Endothelial cell of umbilical vein (primary cell): Measurements from ENCODE around the gene TARM1. TPM values are rescaled to one million over a fixed set of nuclear protein-coding genes. Genes with fewer than 3 reads are reported as not detected.

Experiments
- Bru-seq: library from RNA; stranded (reverse); fragments of 400-500 nt; gene quantifications from one replicate; lab custom pipeline; 2021; lab: Mats Ljungman, UMichigan
- BruChase-seq, 2 experiments: library from RNA; stranded (reverse); fragments of 400-500 nt; gene quantifications; one replicate each; lab custom pipeline; 2021; lab: Mats Ljungman, UMichigan
- BruUV-seq: library from RNA; stranded (reverse); fragments of 400-500 nt; replicated peaks from 2 replicates; lab custom pipeline; 2021; lab: Mats Ljungman, UMichigan
- CTCF ChIA-PET: fragments of 300-600, 350-600 bp; sonication (Branson Sonifier 250); formaldehyde crosslinking; loops from one replicate; lab custom pipeline; 2021; ENCODE audit warnings: antibody characterized with exemption, inconsistent platforms; lab: Charles Lee
- POLR2A ChIA-PET: fragments of 300-600, 350-600 bp; sonication (Branson Sonifier 250); formaldehyde crosslinking; loops from one replicate; lab custom pipeline; 2021; ENCODE audit warnings: antibody characterized with exemption, inconsistent platforms; lab: Charles Lee
- DNase-seq: peaks from one replicate; pipeline ENCODE4 v3.0.0-alpha.2; 2011; ENCODE audit warnings: low read depth, low spot score
- FAIRE-seq: peaks from 2 replicates; lab custom pipeline; 2011; peaks lifted over from hg19 to GRCh38; lab: Jason Lieb, UNC
- H2AFZ ChIP-seq: 2 replicates; pipeline ENCODE4 v1.6.0; 2012; ENCODE audit warnings: low read depth, low read length, control low read depth, inconsistent platforms
- H3K27ac ChIP-seq: 2 replicates; pipeline ENCODE4 v1.5.1; 2011; ENCODE audit warnings: low read depth, mild to moderate bottlenecking, control low read depth, low read length, moderate library complexity; ENCODE audit not compliant: insufficient read depth
- H3K27me3 ChIP-seq, 2 experiments: 2 replicates each; pipeline versions ENCODE4 v1.6.0 to v1.6.1; 2011; ENCODE audit warnings: low read length in 2 of 2, mixed read lengths in 1 of 2; ENCODE audit not compliant: control insufficient read depth in 2 of 2, insufficient read depth in 2 of 2
- H3K36me3 ChIP-seq, 2 experiments: 2 replicates in 1 of 2; 3 replicates in 1 of 2; pipeline ENCODE4 v1.5.1; 2011; ENCODE audit warnings: low read length in 2 of 2, mild to moderate bottlenecking in 1 of 2, moderate library complexity in 1 of 2; ENCODE audit not compliant: control insufficient read depth in 2 of 2, insufficient read depth in 2 of 2; ENCODE audit errors: extremely low read depth in 1 of 2
- H3K4me1 ChIP-seq: 3 replicates; pipeline ENCODE4 v1.5.1; 2011; ENCODE audit warnings: mild to moderate bottlenecking, low read length; ENCODE audit not compliant: control insufficient read depth, insufficient read depth; ENCODE audit errors: extremely low read depth
- H3K4me2 ChIP-seq: 2 replicates; pipeline ENCODE4 v1.6.1; 2011; ENCODE audit warnings: low read length, control low read depth, mixed read lengths; ENCODE audit not compliant: insufficient read depth
- H3K4me3 ChIP-seq, 3 experiments: fragments of 200-600 bp in 1 of 3; sonication (generic), shearing (Covaris generic) in 1 of 3; replicated peaks in 1 of 3; 2 replicates each; pipeline ENCODE4 v1.5.1; 2011 to 2016; ENCODE audit warnings: control low read depth in 3 of 3, low read length in 3 of 3, mild to moderate bottlenecking in 2 of 3, inconsistent platforms in 1 of 3, low read depth in 1 of 3, moderate library complexity in 1 of 3; ENCODE audit not compliant: insufficient read depth in 1 of 3
- H3K79me2 ChIP-seq: 2 replicates; pipeline ENCODE4 v1.6.0; 2012; ENCODE audit warnings: low read length, inconsistent platforms; ENCODE audit not compliant: control insufficient read depth, insufficient read depth
- H3K9ac ChIP-seq: replicated peaks from 2 replicates; pipeline ENCODE3; 2011; ENCODE audit warnings: low read length, control low read depth; ENCODE audit not compliant: insufficient read depth; ENCODE audit errors: extremely low read depth
- H3K9me1 ChIP-seq: replicated peaks from 3 replicates; pipeline ENCODE4 v1.6.0; 2011; ENCODE audit warnings: mild to moderate bottlenecking, low read length; ENCODE audit not compliant: control insufficient read depth, insufficient read depth; ENCODE audit errors: extremely low read depth
- H3K9me3 ChIP-seq: replicated peaks from 2 replicates; pipeline ENCODE4 v1.5.1; 2012; ENCODE audit warnings: low read length, inconsistent platforms; ENCODE audit not compliant: control insufficient read depth, insufficient read depth
- H4K20me1 ChIP-seq: replicated peaks from 2 replicates; pipeline ENCODE3; 2011; ENCODE audit warnings: mild to moderate bottlenecking, low read length; ENCODE audit not compliant: control insufficient read depth, insufficient read depth; ENCODE audit errors: extremely low read depth
- EZH2 ChIP-seq: IDR thresholded peaks from 2 replicates; pipeline ENCODE4 v1.6.1; 2012; ENCODE audit warnings: borderline replicate concordance, low read depth, mild to moderate bottlenecking, moderate library complexity, low read length, inconsistent platforms; ENCODE audit not compliant: severe bottlenecking
- FOS ChIP-seq: IDR thresholded peaks from 2 replicates; pipeline ENCODE4 v1.6.1; 2011; ENCODE audit warnings: mild to moderate bottlenecking, low read length, moderate library complexity, borderline replicate concordance; ENCODE audit not compliant: insufficient read depth
- GATA2 ChIP-seq: IDR thresholded peaks from 2 replicates; pipeline ENCODE4 v1.7.0; 2011; ENCODE audit warnings: low read depth, mild to moderate bottlenecking, moderate library complexity, mixed read lengths, low read length; ENCODE audit not compliant: insufficient read length, insufficient read depth
- JUN ChIP-seq: IDR thresholded peaks from 2 replicates; pipeline ENCODE4 v1.6.1; 2011; ENCODE audit warnings: borderline replicate concordance, low read depth; ENCODE audit not compliant: insufficient read length, insufficient read depth
- MAX ChIP-seq: IDR thresholded peaks from 2 replicates; pipeline ENCODE4 v1.6.1; 2011; ENCODE audit not compliant: insufficient read depth, insufficient read length
- MYC ChIP-seq: IDR thresholded peaks from one replicate; pipeline ENCODE4 v1.6.1; 2011; ENCODE audit warnings: mild to moderate bottlenecking, low read depth, low read length
- POLR2A ChIP-seq: IDR thresholded peaks from 2 replicates; pipeline ENCODE4 v1.6.1; 2012; ENCODE audit warnings: low read depth, mild to moderate bottlenecking, control low read depth, low read length
- POLR2AphosphoS5 ChIP-seq: IDR thresholded peaks from 2 replicates; pipeline ENCODE4 v1.6.1; 2012; ENCODE audit warnings: low read depth, mild to moderate bottlenecking, control low read depth, low read length, moderate library complexity; ENCODE audit not compliant: insufficient read depth
- dilution Hi-C: fragments of 300-500 bp; cut with MboI; formaldehyde crosslinking; loops from one replicate; pipeline ENCODE4 v1.15.0; 2019; ENCODE audit warnings: low sequenced_read_pairs; ENCODE audit not compliant: extremely low pct_ligation_motif_present
- intact Hi-C: fragments of 100-400 bp; cut with micrococcal nuclease; formaldehyde crosslinking; loops from one replicate; pipeline ENCODE4 v1.10.0; 2022
- long read RNA-seq: library from polyadenylated mRNA; stranded (forward); transcript quantifications from one replicate; pipeline ENCODE4 v2.0.0, GENCODE V29; 2021
- polyA minus RNA-seq, 3 experiments: library from RNA; depleted of rRNA, polyadenylated mRNA; stranded (reverse); fragments of >200 nt; gene quantifications; 1 replicate in 1 of 3; 2 replicates in 2 of 3; pipeline ENCODE4 v1.2.3, GENCODE V29; 2011
- polyA plus RNA-seq, 4 experiments: library from polyadenylated mRNA; depleted of rRNA in 3 of 4; stranded (reverse) in 3 of 4; unstranded in 1 of 4; fragments of >200 nt; gene quantifications; 2 replicates each; pipeline versions ENCODE4 v1.2.1 to v1.2.3, GENCODE V29; 2011 to 2012; ENCODE audit warnings: missing spikeins in 1 of 4
- total RNA-seq: library from RNA; stranded (reverse); gene quantifications from 2 replicates; pipeline ENCODE4 v1.2.3, GENCODE V29; 2021
- TF ChIP-seq, protein P1 (sequence below), 2 donors: IDR thresholded peaks; 1 replicate in 1 of 2; 2 replicates in 1 of 2; pipeline ENCODE4 v1.5.1; 2011; ENCODE audit warnings: low read length in 2 of 2, mild to moderate bottlenecking in 2 of 2, moderate library complexity in 2 of 2, control low read depth in 1 of 2, inconsistent platforms in 1 of 2, low read depth in 1 of 2; ENCODE audit not compliant: insufficient read depth in 1 of 2; ENCODE audit errors: extremely low read depth in 1 of 2

TARM1 gene
- total RNA-seq (not detected in 2 replicates), polyA plus RNA-seq (not detected in 2 replicates), polyA minus RNA-seq (not detected in 2 replicates), Bru-seq, nascent RNA (not detected), BruChase-seq, experiment 1, labeled RNA remaining after a 6-hour chase (percentile 7 among the genes with signal in this experiment), BruChase-seq, experiment 2, labeled RNA remaining after a 2-hour chase (not detected)
- not detected in 2 replicates for polyA plus RNA-seq (2011; cell fraction: cytosol; rRNA removed)
- polyA plus RNA-seq (2011; cell fraction: nucleus; rRNA removed): not detected in 2 replicates
- polyA plus RNA-seq (2012): not detected in 2 replicates
- polyA minus RNA-seq (2011; cell fraction: cytosol; rRNA and poly(A)+ RNA removed): not detected
- not detected in 2 replicates for polyA minus RNA-seq (2011; cell fraction: nucleus; rRNA and poly(A)+ RNA removed)
- long read RNA-seq: 0 reads

DNA sequence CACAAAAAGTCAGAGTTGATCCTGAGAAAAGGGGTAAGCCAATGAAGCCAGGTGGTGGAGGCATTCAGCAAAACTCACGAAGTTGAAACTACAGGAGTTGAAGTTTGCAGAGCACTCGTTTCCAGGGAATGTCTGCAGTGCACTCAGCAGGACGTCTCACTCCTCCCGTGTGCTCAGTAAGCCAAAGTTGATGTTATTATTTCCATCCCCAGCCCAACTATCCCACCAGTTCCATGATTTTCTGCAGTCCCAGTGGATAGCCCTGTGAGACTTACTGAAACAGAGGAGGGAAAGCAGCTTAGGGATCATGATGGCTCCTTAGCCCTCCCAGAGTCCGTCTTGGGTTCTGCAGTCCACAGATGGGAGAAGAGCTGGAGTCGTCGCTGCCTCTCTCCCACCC, at the start of gene TARM1:
Gene TARM1 (minus strand): TSS at position 334 of the 400 bp plus-strand sequence. CDS start 25 bp downstream, at position 309.
- no peak for FAIRE-seq
- CTCF ChIA-PET: interaction anchor here (1.1 to 1.5 kb wide), 3 partner anchors 11 to 288 kb away, joined by 3 to 5 read pairs (median 4); no protein-coding TSS in a partner anchor
- Histone ChIP-seq H3K36me3 (no peaks in the 10 kb centered on the region), H3K9ac (no peak within 1 kb of the TSS), H3K27ac (no peak within 1 kb of the TSS), H3K9me1 (no peaks in the 10 kb centered on the region), H3K4me3 (no peak within 1 kb of the TSS), H3K9me3 (no peaks in the 10 kb centered on the region), H3K27me3 (no peaks in the 10 kb centered on the region), H4K20me1 (no peaks in the 10 kb centered on the region), H3K4me2 (no peak within 1 kb of the TSS), H2AFZ (no peak within 1 kb of the TSS), H3K79me2 (no peaks in the 10 kb centered on the region), H3K4me1 (no peaks in the 10 kb centered on the region)
- no TSS peak for BruUV-seq
- intact Hi-C loops: no loop called here
- POLR2A ChIA-PET: no interaction called here
- dilution Hi-C loops: no loop called here
- DNase-seq: no peak
- TF ChIP-seq JUN (no peak), POLR2A (no peak), FOS (no peak), MAX (no peak), POLR2AphosphoS5 (no peak), EZH2 (no peak), MYC (no peak), GATA2 (no peak)
- TF ChIP-seq, protein P1, sequence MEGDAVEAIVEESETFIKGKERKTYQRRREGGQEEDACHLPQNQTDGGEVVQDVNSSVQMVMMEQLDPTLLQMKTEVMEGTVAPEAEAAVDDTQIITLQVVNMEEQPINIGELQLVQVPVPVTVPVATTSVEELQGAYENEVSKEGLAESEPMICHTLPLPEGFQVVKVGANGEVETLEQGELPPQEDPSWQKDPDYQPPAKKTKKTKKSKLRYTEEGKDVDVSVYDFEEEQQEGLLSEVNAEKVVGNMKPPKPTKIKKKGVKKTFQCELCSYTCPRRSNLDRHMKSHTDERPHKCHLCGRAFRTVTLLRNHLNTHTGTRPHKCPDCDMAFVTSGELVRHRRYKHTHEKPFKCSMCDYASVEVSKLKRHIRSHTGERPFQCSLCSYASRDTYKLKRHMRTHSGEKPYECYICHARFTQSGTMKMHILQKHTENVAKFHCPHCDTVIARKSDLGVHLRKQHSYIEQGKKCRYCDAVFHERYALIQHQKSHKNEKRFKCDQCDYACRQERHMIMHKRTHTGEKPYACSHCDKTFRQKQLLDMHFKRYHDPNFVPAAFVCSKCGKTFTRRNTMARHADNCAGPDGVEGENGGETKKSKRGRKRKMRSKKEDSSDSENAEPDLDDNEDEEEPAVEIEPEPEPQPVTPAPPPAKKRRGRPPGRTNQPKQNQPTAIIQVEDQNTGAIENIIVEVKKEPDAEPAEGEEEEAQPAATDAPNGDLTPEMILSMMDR (IDR thresholded peaks at IDR 0.05; ENCODE audit: extremely low read depth in 1 of 2, insufficient read depth in 1 of 2, low read depth in 1 of 2, low read length in 2 of 2): no peak
